GM18498 (cell line): ENCODE measurements around the gene KIAA1671.

ENCODE experiments used
- ATAC-seq: cut with Tn5 transposase; IDR thresholded peaks from one replicate; pipeline ENCODE4 v1.9.1; 2021; ENCODE audit warnings: mild to moderate bottlenecking, moderate library complexity; ENCODE audit not compliant: unreplicated experiment

KIAA1671 gene

DNA sequence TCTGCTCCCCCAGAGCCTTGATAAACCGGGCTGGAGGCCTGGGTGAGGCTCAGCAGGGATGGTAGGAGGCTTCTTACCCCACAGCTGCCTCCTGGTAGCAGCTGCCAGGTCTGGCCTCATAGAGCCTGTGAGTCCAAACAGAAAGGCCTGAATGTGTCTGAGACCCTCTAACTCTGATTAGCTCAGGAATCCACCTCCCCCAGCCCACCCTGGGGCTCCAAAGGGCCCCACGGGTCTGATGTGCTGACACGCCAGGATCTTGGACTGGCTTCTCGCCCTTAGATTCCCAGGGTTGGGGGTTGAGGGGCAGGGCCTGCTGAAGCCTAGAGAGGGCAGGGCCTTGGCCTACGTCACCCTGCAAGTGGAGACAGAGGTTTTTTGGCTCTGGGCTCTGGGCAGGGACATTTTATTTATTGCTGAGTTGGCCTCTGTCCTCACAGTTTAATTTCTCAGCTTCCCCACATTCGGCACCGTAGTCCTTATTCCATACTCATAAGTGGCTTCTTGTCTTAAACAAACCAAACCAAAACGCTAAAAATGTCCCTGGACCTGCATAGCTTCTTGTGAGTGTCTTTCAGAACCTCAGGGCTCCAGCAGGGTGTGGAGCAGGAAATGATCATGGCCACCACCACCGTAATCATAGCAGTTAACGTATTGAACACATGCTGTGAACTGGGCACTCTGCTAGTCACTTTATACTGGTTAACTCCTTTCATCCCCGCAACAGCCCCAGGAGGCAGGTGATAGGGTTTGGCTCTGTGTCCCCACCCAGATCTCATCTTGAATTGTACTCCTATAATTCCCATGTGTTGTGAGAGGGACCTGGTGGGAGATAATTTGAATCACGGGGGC, 25.1 kb downstream of the KIAA1671 start:
- no peak for ATAC-seq

DNA sequence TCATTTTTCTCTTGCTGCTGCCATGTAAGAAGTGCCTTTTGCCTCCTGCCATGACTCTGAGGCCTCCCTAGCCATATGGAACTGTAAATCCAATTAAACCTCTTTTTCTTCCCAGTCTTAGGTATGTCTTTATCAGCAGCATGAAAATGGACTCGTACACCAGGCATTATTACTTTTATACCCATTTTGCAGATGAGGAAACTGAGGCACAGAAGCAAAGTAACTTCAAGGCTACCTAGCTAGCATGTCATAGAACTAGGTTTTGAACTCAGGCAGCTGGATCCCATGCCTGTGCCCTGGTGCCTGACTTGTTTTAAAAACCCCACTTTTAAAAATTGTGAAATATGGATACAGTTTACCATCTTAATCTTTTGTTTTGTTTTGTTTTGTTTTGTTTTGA, 25.8 kb downstream of the KIAA1671 start:
- no peak for ATAC-seq

DNA sequence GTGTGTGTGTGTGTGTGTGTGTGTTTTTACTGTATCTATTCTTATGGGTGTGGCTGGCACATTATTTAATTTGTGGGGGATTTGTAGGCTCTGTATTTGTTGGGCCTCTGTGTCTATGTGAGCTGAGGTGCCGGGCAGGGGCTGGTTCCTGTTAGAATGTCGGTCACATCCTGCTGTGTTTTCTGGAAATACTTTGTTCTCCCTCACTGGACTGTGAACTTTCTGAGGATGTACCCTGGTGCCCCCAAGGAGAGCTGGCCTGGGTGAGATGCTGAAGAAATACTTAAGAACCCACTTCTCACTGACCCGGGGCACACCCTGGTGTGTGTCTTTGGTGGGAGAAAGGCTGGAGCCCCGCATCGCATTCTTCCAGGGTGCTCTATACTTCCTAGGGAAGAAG, 28.6 kb downstream of the KIAA1671 start:
- no peak for ATAC-seq

DNA sequence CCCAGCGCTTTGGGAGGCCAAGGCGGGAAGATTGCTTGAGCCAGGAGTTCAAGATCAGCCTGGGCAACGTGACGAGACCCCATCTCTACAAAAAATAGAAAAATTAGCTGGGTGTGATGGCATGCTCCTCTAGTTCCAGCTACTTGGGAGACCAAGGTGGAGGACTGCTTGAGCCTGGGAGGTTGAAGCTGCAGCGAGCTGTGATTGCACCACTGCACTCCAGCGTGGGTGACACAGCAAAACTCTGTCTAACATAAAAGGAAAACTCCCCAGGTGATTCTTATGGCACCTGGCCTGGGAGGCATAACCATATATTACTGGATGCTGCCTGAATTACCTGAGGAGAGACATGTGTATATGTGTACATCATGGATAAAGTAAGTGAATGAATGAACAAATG, 29.1 kb downstream of the KIAA1671 start:
- no peak for ATAC-seq

DNA sequence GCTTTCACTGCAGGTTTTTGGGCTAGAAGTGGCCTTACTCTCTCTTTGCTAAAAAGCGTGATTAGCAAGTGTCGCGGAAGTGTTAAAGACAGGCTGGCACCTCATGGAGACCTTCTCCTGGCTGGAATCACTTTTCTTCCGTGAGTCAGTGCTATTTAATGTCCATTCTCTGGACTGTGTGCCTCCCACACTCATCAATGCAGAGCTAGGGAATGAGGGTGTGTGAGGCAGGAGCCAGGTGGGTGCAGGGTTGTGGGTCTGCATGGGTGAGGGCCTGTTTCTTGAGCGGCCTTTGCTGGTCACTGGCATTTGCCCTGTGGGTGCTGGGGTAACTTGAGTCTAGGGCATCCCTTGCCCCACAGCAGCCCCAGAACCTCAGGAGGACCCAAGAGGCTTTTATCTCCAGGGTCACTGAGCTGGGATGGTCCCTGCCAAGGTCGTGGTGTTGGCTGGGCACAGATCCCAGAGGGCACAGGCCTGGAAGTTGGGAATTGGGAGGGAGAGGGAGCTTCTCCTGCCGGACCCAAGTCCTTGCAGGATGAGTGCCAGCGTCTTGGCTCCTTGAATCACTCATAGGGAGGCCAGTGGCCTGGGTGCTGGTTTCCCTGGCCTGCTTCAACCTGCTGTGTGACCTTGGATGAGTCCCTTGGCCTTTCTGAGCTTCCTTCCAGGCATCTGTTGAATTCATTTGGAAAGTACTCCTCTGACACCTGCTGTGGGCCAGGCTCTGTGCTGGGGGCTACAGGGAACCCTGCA, 30.0 kb downstream of the KIAA1671 start:
- no peak for ATAC-seq

DNA sequence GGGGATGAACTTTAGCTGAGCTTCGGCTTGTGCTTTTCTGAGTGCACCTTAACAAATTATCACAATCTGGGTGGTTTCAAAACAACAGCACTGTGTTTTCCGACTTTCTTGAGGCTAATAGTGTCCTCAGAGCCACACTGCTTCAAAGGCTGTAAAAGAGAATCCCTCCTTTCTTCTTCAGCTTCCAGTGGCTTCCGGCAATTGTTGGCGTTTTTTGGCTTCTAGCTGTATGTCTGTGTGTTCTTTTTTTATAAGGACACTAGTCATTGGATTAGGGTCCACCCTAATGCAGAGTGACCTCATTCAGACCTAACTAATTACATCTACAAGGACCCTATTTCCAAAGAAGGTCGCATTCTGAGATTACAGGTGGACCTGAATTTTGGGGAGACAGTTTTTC, 30.6 kb downstream of the KIAA1671 start:
- ATAC-seq: no peak

DNA sequence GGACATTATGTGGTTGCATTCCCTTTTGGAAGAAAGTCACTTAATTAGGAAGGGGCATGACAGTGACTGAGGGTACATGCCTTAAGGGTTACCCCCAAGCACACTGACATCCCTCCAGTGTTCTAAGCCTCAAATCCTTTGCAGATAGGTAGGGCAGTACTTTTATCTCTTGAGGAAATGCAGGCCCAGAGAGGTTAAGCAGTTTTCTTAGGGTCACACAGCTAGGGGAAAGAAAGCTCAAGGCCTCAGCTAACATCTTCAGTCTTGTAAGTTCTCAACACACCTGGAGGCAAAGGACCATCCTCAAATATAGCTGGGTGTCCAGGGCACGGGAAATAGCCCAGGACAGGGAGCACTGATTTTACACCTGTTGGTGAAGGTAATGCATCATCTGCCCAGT, 31.6 kb downstream of the KIAA1671 start:
- no peak for ATAC-seq

DNA sequence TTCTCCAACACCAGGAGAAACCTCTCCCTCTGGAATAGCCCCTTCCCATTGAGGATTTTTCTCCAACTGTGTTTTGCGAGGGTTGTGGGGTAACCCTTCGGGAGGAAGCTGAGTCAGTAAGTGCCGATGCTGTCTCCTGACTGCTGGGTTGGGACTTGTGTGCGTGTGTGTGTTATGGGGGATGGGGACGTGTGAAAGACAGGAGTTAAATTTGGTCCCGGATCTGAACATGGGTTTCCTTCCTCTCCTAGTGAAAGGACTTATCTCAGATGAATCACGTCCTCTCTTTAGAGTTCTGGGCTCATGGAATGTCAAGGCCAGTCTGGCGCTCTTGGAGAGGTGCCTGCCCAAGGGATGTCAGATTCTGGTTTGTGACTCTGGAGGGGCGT, 33.3 kb downstream of the KIAA1671 start:
- ATAC-seq: no peak

DNA sequence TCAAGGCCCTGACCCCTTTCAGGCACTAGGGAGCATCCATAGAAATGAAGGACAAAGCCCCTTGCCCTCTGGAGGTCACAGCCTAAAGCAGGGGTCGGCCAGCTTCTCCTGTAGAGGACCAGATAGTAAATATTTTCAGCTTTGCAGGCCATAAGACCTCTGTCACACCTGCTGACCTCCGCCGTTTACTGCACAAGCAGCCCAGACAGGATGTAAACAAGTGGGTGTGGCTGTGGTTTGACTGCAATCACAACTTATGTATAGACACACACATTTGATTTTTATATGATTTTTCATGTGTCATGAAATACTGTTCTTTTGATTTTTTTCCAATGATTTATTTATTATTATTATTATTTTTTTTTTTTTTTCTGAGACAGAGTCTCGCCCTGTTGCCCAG, 34.3 kb downstream of the KIAA1671 start:
- no peak for ATAC-seq

DNA sequence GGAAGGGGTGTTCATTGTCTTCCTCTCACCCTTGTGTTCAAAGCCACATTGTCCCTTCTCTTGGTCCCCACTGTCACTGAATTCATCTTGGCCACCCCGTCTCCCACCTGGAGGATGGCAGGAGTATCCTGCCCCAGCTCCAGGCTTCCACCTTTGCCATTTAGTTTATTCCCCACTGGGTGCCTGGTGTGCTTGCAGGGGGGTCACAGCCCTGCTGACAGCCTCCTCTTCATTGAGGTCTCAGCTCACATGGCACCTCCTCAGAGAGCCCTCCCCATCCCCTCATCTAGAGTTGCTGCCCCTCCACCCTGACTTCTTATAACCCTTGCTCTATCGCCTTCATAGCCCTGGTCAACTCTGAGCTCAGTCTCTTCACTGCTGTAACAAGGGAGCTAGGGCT, 36.6 kb downstream of the KIAA1671 start:
- no peak for ATAC-seq

DNA sequence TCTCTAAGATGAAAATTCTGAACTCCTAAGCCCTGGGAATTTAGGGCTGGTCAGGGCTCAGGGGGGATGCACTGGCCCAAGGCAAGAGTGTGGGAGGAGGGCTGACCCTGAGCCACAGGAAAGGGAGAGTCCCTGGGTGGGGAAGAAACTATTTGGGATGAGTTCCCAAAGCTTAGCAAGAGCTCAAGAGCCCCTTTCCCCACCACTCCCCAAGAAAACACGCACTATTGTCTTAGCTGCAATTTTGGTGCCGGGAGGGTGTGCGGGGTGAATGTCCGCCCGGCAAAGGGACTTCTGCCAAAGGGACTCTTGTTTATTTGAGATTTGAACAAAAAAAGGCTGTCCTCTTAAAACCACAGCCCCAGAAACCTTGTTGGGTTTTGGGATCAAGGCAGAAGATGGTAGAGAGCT, 37.0 kb downstream of the KIAA1671 start:
- ATAC-seq: no peak

DNA sequence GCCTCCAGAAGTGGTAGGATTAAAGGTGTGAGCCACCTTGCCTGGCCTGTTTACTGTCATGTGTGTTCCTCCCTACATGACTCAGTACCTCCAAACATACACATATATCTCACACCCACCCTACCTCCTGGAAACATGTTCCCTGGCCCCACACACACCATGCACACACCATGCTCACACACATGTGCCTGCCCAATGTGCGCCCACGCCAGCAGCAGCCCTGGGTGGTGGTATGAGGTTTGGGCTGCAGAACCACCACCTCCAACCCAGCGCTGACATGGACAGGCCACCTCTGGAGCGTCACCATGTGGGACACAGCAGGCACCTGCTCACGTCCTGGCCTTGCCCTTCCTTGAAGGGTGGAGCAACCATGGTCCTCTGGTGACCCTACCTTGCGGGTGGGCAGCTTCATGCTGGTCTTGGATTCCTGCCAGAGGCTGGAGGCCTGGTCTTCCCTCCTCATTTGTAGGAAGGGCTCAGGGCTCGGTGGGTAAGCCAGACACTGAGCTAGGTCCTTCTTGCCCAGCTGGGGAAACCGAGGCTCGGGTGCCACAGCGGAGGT, 37.9 kb downstream of the KIAA1671 start:
- ATAC-seq: no peak

DNA sequence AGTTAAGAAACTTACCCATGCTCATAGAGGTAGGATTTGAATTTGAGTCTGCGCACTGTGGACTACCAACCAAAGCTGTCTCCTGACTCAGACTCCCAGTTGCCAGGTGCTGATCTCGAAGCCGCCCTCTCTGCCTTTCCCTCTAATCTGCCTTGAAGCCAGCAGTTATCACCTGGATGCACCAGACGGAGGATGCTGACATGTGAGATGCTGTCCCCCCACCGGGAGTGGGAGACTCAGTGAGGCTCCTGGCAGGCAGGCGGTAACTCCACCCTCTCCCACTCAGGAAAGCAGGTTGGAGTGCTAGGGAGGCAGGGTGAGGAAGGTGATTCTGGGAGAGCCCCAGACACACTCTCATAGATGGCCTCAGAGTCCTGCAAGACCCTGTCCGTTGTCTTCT, 40.4 kb downstream of the KIAA1671 start:
- ATAC-seq: no peak

DNA sequence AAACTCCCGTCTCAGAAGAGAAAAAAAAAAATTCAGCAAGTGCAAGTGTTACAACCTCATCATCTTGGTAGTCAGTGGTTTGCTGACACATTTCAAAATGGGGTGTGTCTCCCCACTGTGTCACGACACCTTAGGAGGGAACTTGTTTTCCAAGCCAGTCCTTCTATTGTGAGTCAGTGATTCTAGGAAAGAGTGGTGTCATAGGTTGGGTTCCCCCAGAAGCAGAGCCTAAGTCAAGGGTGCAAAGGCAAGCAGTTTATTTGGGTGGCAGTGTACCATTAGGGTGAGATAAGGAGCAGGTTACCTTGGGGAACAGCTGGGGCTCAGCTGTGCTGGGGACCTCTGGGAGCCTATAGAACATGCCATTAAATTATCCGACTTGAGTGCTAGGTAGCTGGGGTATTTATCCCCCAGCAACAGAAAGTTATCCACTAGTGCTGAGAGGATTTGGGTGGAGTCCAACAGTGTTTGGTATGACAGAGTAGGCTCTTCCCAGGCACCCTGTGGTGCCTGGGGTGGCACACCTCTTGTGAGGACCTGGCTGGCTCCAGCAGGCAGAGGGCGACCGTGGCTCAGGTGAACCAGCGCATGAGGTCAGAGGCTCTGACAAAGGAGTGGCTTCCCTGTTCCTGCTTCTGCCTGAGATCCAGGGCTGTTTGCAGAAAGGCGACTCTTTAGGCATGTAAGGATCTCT, 41.7 kb downstream of the KIAA1671 start:
- no peak for ATAC-seq

DNA sequence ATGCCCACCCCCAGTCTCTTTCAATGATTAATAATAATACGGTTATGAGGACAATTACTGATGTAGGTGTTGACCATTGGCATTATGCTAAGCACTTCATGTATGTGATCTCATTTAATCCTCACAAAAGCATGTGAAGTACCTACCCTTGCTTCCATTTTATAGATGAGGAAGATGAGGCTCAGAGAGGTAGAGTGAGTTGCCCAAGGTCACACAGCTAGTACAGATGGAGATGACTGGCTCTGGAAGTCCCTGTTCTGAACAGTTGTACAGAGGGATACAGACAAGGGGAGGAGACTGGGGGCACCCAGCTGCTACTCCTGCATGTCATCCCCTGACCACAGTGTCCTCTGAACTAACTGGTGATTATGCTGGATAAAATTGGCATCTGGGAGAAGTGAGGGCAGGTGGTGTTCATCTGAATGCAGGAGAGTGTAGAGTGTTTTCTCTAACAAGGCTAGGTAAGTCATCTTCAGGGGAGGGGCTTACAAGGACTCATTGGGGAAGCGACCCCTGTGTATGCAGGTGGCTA, 43.2 kb downstream of the KIAA1671 start:
- no peak for ATAC-seq

DNA sequence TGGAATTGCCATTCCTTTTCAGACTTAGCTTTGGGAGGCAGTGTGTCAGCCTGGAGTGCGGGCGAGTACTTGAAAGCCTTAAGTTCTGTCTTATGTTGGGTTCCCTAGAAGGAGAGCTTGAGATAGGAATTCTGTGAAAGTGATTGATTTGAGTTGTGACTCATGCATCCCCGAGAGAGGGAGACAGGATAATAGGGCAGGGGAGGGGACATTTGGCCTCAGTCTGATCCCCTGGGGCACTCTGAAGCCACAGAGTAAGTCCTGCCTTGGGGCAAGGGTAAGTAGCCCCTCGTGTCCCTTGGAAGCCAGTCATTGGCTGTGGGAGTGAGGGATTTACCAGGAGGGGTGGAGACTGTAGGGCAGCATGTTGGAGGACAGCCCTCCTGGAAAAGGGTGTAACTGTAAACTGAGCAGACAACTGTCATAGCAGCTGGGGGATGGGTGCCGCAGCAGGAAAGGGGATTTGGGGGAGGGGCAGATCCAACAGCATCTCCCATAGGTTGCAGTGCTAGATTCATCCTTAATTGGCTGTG, 44.0 kb downstream of the KIAA1671 start:
- ATAC-seq: no peak

DNA sequence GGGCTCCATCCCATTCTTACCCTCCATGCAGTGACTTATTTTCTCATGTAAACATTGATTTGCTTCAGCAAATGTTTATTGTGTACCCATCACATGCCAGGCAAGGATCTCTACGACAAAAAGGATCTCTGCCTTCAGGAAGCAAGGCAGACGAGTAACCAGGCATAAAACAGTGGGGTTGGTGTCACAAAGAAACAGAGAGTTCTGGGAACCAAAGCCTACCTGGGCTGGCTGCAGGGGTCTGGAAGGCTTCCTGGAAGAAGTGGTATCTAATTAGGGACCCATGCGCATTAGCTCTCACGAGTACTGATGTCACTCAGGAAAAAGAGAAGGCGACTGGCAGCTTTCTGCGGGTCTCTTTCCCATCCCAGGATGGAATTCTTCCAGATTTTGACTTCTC, 44.5 kb downstream of the KIAA1671 start:
- ATAC-seq: no peak

DNA sequence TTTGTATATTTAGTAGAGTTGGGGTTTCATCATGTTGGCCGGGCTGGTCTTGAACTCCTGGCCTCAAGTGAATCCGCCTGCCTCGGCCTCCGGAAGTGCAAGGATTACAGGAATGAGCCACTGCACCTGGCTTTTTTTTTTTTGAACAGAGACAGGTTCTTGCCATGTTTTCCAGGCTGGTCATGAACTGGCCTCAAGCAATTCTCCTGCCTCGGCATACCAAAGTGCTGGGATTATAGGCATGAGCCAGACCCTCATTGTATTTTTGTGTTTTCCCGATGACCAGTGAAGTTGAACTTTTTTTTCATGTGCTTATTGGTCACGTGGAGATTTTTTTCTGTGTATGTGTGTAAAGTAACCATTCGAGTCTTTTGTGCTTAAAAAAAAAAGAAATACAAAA, 48.2 kb downstream of the KIAA1671 start:
- ATAC-seq: no peak

DNA sequence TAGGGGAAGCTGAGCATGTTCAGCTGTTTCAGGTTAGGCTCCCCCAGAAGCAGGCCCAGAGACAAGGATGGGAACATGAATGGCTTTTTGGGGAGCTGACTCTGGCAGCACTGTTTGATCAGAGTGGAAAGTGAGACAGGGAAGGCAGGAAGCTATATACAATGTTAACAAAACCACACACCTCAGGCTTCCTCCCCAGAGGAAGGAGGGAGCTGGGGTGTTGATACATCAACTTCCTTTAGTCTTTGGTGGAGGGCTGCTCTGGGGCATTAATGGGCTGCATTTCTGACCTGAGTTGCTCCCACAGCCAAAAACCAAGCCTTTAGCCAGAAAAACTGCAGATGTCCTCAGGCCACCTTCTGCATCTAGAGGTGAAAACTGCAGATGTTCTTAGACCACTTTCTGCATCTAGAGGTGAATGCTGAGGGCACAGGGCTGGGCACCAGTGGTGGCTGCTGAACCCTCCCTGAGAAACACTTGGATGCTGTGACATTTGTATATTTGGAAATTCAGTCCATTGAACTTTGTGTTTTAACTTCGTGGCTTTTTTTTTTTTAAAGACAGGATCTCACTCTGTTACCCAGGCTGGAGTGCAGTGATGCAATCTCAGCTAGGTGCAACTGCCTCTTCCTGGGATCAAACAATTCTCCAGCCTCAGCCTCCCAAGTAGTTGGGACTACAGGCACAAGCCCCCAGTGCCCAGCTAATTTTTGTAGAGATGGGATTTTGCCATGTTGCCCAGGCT, 49.9 kb downstream of the KIAA1671 start:
- no peak for ATAC-seq

DNA sequence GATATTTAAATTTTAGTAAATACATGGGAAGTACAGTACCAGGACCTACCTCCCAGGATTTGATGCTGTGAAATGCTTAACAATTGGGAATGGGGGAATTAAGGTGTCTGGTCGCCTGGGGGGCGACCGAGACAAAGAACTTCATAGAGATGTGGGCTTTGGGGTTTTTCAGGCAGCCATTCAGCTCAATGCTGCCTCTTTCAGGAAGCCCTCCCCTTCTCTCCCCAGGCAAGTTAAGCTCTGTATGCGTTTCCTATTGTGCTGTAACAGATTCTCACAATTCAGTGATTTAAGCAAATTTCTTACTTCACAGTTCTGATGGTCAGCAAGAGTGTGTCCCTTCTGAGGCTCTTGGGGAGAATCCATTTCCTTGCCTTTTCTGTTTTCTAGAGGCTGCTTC, 53.8 kb downstream of the KIAA1671 start:
- no peak for ATAC-seq
